Smooth muscle cell (in vitro differentiated cells): ENCODE results near the gene GLI3. TPM values are rescaled to one million over a fixed set of nuclear protein-coding genes. Genes with fewer than 3 reads are reported as not detected.

Source experiments
- DNase-seq: peaks from one replicate; lab custom pipeline; 2025; ENCODE audit not compliant: unreplicated experiment; lab: John Stamatoyannopoulos, UW
- H2AFZ ChIP-seq: fragments of 200-600 bp; sonication (generic); 2 replicates; pipeline ENCODE4 v1.6.0; 2016; ENCODE audit warnings: antibody characterized with exemption, low read depth, mild to moderate bottlenecking
- H3F3A ChIP-seq: fragments of 200-600 bp; sonication (generic); 2 replicates; pipeline ENCODE4 v1.6.0; 2017; ENCODE audit warnings: antibody characterized with exemption, low read depth
- H3K27ac ChIP-seq: fragments of 200-600 bp; sonication (generic); 2 replicates; pipeline ENCODE4 v1.5.1; 2016; ENCODE audit warnings: low read depth, mild to moderate bottlenecking
- H3K27me3 ChIP-seq: fragments of 200-600 bp; sonication (generic); 2 replicates; pipeline ENCODE4 v1.6.1; 2016; ENCODE audit warnings: low read depth, mild to moderate bottlenecking
- H3K36me3 ChIP-seq: fragments of 200-600 bp; sonication (generic); 2 replicates; pipeline ENCODE4 v1.5.1; 2016; ENCODE audit warnings: low read depth
- H3K4me1 ChIP-seq: fragments of 200-600 bp; sonication (generic); 2 replicates; pipeline ENCODE4 v1.5.1; 2016; ENCODE audit warnings: low read depth
- H3K4me2 ChIP-seq: fragments of 200-600 bp; sonication (generic); 2 replicates; pipeline ENCODE4 v1.6.0; 2016; ENCODE audit warnings: mild to moderate bottlenecking
- H3K4me3 ChIP-seq: fragments of 200-600 bp; sonication (generic); 2 replicates; pipeline ENCODE4 v1.5.1; 2016; ENCODE audit warnings: mild to moderate bottlenecking
- H3K79me2 ChIP-seq: fragments of 200-600 bp; sonication (generic); 2 replicates; pipeline ENCODE4 v1.6.0; 2016; ENCODE audit warnings: low read depth, mild to moderate bottlenecking
- H3K9ac ChIP-seq: fragments of 200-600 bp; sonication (generic); 2 replicates; pipeline ENCODE4 v1.6.0; 2016; ENCODE audit warnings: low read depth
- H3K9me3 ChIP-seq: fragments of 200-600 bp; sonication (generic); replicated peaks from 2 replicates; pipeline ENCODE4 v1.5.1; 2016; ENCODE audit warnings: low read depth
- H4K20me1 ChIP-seq: fragments of 200-600 bp; sonication (generic); 2 replicates; pipeline ENCODE4 v1.6.0; 2016; ENCODE audit warnings: low read depth
- WGBS: methylation state at CpG from one replicate; pipeline ENCODE4 v1.1.7; 2016; ENCODE audit warnings: low lambda C conversion rate; 5-methylcytosine and 5-hydroxymethylcytosine counted together
- polyA plus RNA-seq: library from polyadenylated mRNA; unstranded; fragments of >200 nt; fragmentation: Nextera tagmentation; extraction: Ambion mirVana; gene quantifications from 2 replicates; pipeline ENCODE4 v1.2.1, GENCODE V29; 2016
- total RNA-seq: library from RNA; depleted of rRNA; stranded (reverse); fragments of >200 nt; gene quantifications from 2 replicates; pipeline ENCODE4 v1.2.3, GENCODE V29; 2014
- TF ChIP-seq, protein P1 (sequence below): fragments of 200-600 bp; sonication (generic); IDR thresholded peaks from 2 replicates; pipeline ENCODE4 v1.5.1; 2017; ENCODE audit warnings: borderline replicate concordance, mild to moderate bottlenecking, antibody characterized with exemption; ENCODE audit not compliant: insufficient read depth, poor library complexity, severe bottlenecking

Gene GLI3
- total and polyA plus RNA-seq, 2 experiments from 2014 or later: 31.1 to 70.4 TPM

DNA sequence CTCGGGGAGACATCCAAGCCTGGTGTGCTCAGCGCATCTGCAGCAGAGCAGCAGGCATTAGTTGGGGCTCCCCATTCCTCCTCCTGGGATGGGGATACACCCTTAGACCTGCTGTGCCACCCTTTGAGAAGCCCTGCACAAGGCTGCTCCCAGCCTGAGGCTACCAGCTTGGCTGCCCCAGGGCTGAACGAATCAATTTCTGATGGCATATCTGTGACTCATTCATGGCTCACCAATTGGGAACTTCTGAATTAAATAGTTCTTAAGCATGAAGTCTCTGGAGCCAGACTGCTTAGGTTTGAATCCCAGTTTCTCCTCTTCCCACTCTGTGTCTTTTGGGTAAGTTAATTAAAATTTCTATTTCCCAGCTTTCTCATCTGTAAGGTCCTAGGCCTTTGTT, 16.3 kb upstream of the GLI3 start:
- TF ChIP-seq, protein P1, sequence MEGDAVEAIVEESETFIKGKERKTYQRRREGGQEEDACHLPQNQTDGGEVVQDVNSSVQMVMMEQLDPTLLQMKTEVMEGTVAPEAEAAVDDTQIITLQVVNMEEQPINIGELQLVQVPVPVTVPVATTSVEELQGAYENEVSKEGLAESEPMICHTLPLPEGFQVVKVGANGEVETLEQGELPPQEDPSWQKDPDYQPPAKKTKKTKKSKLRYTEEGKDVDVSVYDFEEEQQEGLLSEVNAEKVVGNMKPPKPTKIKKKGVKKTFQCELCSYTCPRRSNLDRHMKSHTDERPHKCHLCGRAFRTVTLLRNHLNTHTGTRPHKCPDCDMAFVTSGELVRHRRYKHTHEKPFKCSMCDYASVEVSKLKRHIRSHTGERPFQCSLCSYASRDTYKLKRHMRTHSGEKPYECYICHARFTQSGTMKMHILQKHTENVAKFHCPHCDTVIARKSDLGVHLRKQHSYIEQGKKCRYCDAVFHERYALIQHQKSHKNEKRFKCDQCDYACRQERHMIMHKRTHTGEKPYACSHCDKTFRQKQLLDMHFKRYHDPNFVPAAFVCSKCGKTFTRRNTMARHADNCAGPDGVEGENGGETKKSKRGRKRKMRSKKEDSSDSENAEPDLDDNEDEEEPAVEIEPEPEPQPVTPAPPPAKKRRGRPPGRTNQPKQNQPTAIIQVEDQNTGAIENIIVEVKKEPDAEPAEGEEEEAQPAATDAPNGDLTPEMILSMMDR: no peak
- WGBS: 83% methylated on average over 3 of the region's 3 CpGs

DNA sequence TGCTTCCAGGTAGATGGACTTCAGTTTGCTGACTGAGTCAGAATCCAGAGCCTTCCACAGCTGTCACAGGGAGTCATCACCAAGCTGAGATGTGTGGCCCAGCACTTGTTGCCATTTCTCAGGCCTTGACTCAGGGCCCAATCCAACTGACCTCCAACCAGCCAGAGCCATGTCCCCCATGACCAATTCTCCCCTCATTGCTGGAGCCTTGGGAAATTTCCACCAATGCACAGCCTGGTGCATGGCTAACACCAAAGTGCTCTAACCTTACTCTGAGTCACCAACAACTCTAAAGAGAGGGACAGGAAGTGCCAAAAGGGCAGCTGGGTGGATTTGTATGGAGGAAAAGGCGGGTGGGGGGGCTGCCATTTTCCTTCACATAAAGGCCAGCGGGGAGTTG, 13.4 kb upstream of the GLI3 start:
- Histone ChIP-seq H3K4me2 (no peak overlapping the region), H3K9ac (no peak overlapping the region), H3K79me2 (no peaks in the 10 kb centered on the region), H3K27me3 (no peaks in the 10 kb centered on the region), H2AFZ (no peak overlapping the region), H3K36me3 (no peaks in the 10 kb centered on the region), H3K4me1 (no peaks in the 10 kb centered on the region), H3K27ac (no peak overlapping the region), H3F3A (no peaks in the 10 kb centered on the region), H4K20me1 (no peaks in the 10 kb centered on the region), H3K9me3 (no peaks in the 10 kb centered on the region), H3K4me3 (no peak overlapping the region)
- WGBS: 89% methylated on average over 2 of the region's 2 CpGs
- no peak for DNase-seq
- TF ChIP-seq, protein P1: no peak

More for the DNA sequence above, 16.3 kb upstream of the GLI3 start:
- H3K79me2 ChIP-seq: no peaks in the 10 kb centered on the region
- no peaks in the 10 kb centered on the region for H3K4me1 ChIP-seq
- H3K9me3 ChIP-seq: no peaks in the 10 kb centered on the region
- no peak overlapping the region for H3K27ac ChIP-seq
- H3K9ac ChIP-seq: no peak overlapping the region
- H3K4me3 ChIP-seq: no peak overlapping the region
- H3K4me2 ChIP-seq: no peak overlapping the region
- DNase-seq: no peak
- no peaks in the 10 kb centered on the region for H3K27me3 ChIP-seq
- H4K20me1 ChIP-seq: no peaks in the 10 kb centered on the region
- no peak overlapping the region for H2AFZ ChIP-seq
- no peaks in the 10 kb centered on the region for H3F3A ChIP-seq
- H3K36me3 ChIP-seq: no peaks in the 10 kb centered on the region

DNA sequence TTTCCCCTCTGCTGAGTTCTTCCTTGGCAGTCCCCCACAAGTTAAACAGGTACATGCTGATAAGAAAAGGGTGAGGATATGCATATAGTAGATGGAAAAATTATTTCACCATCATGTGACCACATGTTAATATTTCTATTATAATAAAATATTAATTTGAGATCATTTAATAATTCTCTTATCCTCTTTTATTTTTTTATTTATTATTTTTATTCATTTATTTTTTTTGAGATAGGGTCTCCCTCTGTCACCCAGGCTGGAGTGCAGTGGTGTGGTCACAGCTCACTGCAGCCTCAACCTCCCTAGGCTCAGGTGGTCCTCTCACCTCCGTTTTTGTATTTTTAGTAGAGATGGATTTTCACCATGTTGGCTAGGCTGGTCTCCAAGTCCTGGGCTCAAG, 11.6 kb upstream of the GLI3 start:
- H3K4me1 ChIP-seq: peaks cover 6% of the 10 kb centered on the region
- H3F3A ChIP-seq: no peaks in the 10 kb centered on the region
- DNase-seq: no peak
- no peaks in the 10 kb centered on the region for H3K27me3 ChIP-seq
- H3K27ac ChIP-seq: no peak overlapping the region
- TF ChIP-seq, protein P1: no peak
- H3K4me2 ChIP-seq: no peak overlapping the region
- H3K4me3 ChIP-seq: no peak overlapping the region
- no peaks in the 10 kb centered on the region for H3K79me2 ChIP-seq
- no peak overlapping the region for H2AFZ ChIP-seq
- no peaks in the 10 kb centered on the region for H4K20me1 ChIP-seq
- H3K9ac ChIP-seq: no peak overlapping the region
- no peaks in the 10 kb centered on the region for H3K36me3 ChIP-seq
- no peaks in the 10 kb centered on the region for H3K9me3 ChIP-seq
- 100% methylated on average over 1 of the region's 1 CpG for WGBS

DNA sequence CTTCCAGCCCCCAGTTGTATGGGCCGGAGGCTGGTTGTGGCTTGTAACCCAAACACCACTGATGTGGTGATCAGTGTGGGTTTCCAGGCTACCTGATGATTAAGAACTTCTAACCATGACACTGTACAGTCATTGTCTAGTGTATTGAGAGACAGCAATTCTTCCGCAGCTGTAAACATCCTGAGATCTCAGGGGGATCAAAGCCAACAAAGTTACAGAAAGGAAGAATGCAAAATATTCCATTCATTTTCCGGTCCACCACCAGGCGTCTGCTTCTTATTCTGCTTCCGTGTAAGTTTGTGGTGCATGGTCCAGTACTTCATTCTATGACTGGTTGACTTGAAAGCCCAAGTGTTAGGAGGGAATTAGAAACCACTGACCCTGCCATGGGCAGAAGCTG, 10.3 kb upstream of the GLI3 start:
- H3F3A ChIP-seq: no peaks in the 10 kb centered on the region
- 20% methylated on average over 5 of the region's 5 CpGs for WGBS
- no peak overlapping the region for H3K4me3 ChIP-seq
- H3K9ac ChIP-seq: no peak overlapping the region
- no peaks in the 10 kb centered on the region for H4K20me1 ChIP-seq
- peak overlapping the region; percentile 24 for H3K4me2 ChIP-seq
- no peaks in the 10 kb centered on the region for H3K9me3 ChIP-seq
- no peak overlapping the region for H2AFZ ChIP-seq
- H3K36me3 ChIP-seq: no peaks in the 10 kb centered on the region
- TF ChIP-seq, protein P1: peak; percentile 23
- no peak for DNase-seq
- peaks cover 6% of the 10 kb centered on the region for H3K4me1 ChIP-seq
- no peaks in the 10 kb centered on the region for H3K79me2 ChIP-seq
- no peaks in the 10 kb centered on the region for H3K27me3 ChIP-seq
- H3K27ac ChIP-seq: peak overlapping the region; percentile 49
